GM15510 (cell line): Measurements from ENCODE around the gene TDP1.

Experiments used
- POLR2A ChIP-seq: IDR thresholded peaks from 3 replicates; pipeline ENCODE4 v1.6.1; 2011; ENCODE audit warnings: borderline replicate concordance; ENCODE audit not compliant: insufficient read length; ENCODE audit errors: extremely low read depth

Gene TDP1

DNA sequence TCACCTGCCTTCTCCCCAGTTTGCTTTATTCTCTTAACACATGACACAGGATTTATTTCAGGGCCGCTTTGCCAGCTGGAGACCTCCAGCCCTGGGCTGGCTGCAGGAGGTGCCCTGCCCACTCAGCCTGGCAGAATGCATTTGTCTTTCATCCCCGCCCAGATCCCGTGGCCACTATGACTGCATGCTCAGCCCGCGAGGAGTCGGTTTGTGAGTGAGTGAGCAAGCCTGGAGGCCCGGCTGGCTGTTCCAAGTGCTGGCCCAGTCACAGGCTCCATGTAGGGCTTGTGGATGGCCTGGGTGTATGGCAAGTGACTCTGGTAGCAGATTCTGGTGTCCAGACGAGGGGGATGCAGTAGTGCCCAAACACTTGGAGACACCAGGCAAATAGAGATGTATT, 2.1 kb downstream of the TDP1 start:
- TF ChIP-seq POLR2A, result no peak

GRCh38 chr14:89958966-89959365, 3.2 kb downstream of the TDP1 start:
- no peak for TF ChIP-seq POLR2A

- TF ChIP-seq POLR2A, result no peak
Measured at GRCh38 chr14:89959853-89960445, 4.2 kb downstream of the TDP1 start.

DNA sequence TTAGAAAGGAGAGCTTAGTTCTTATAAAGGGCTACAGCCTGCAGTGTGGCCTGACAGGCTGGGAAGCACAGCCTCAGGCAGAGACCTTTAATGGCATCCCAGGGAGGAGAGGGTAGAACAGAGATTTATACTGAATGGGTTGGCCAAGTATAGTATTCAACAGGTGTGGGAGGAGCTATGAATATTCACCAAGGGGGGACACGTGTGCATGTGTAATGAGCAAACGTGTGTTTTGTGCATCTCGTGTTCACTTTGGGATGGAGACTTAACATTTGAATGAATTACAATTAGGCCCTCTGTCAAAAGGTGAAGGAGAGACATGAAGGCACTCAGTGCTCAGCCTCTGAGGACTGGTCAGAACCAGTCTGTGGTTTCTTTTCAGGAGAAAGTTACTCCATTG, 5.2 kb downstream of the TDP1 start:
- no peak for TF ChIP-seq POLR2A

DNA sequence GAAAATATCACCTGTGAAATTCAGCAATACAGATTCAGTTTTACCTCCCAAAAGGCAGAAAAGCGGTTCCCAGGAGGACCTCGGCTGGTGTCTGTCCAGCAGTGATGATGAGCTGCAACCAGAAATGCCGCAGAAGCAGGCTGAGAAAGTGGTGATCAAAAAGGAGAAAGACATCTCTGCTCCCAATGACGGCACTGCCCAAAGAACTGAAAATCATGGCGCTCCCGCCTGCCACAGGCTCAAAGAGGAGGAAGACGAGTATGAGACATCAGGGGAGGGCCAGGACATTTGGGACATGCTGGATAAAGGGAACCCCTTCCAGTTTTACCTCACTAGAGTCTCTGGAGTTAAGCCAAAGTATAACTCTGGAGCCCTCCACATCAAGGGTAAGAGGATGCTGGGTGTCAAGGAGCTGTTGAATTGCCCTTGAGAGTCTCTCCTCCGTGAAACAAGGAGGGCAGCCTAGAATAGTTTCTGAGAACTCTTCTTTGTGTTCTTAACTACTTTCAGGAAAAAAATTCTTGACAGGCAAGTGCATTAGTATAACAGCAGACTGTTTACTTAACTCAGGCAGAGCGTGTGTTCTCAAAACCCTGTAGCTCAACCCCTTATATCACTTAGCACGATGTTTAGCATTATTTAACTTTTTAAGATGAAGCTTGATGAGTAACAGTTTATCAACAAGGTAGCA, 7.7 kb downstream of the TDP1 start:
- no peak for TF ChIP-seq POLR2A

DNA sequence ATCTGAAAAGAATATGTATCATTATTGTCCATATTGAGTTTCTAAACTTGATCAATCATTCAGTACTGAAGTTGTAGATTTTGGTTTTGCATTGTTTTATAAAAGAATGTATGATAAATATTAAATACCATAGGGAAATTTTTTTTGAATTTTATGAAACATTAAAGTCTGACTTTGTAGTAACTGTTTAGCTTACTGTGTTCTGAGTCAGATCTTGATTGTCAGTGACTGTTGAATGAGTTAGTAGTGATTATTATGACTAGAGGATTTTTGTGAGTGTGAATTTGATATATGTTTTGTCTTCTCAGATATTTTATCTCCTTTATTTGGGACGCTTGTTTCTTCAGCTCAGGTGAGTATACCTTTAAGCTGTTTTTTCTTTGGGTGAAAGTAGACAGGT, 10.1 kb downstream of the TDP1 start:
- TF ChIP-seq POLR2A, result no peak

DNA sequence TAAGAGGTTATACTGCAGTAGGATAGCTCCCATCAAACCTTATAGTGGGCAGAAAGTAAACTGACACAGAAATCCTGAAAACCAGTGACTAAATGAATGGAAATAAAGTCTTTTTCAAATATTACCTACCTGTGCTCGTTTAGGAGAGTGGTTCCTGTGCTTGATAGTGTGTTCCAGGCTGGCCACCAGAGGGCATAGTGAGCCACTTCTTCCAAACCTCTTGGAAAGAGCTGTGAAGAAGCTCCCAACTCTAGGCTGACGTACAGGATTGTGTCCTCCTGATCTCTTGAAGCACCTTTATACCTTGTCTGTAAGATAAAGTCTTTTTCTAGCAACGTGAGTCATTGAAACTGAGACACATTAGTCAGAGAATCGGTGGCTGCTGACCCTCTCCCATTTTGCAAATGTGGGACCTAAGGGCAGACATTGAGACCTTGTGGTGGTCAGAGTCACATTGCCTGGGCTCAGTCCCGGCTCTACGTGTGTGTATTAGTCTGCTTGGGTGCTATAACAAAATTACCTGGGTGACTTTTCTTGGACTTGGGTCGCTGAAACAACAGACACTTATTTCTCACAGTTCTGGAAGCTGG, 17.6 kb downstream of the TDP1 start:
- TF ChIP-seq POLR2A, result no peak

GRCh38 chr14:89977668-89978067, 21.9 kb downstream of the TDP1 start:
- no peak for TF ChIP-seq POLR2A

GRCh38 chr14:89978656-89979055, 22.9 kb downstream of the TDP1 start:
- TF ChIP-seq POLR2A, result no peak

DNA sequence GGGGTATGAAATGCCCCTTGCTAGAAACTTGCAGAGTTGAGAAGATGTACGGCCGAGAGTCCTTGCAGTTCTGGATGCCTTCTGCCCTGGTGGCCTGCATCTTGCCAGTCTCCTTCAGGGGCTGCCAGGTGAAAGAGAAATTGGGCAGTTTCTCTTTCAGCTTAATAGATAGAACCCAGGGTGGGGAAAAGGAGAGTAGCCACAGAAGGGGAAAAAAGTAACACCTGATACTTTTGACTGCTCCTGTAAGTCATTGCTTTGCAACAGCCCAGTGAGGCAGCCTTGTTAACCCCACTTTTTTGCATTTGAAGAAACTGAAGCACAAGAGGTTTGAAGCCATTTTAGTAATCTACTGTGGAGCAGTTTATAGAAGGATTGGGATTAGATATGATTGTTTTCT, 27.6 kb downstream of the TDP1 start:
- no peak for TF ChIP-seq POLR2A

DNA sequence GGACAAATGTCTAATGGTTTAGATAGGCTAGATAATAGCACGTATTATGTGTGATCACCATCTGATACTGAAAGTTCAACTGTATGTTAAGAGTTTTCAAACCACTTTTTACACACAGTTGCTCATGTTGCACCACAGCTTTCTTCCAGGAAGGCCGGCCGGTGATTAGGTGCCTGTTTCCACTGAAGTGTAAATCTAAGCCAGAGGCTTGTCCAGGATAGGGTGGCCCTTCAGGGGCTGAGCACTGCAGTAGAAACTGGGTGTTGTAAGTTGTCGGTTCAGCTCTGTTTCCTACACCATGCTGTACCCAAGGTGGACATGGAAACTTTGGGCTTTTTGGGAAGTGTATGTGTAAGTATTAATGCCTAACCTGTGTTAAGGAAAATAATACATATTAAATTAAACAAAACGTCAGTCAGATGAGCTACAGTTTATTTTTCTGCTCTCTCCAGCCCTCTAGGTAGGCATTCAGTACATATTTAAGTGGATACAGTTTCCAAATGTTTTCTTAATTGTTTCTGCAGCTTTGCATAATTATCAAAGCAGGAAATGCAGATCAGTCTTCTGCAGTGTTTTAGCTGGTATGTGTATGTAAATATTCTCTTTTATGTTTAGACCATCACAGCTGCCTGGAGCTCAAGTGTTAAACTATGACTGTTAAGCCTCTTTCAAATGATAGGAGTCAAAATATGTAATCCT, 30.9 kb downstream of the TDP1 start:
- TF ChIP-seq POLR2A, result no peak

DNA sequence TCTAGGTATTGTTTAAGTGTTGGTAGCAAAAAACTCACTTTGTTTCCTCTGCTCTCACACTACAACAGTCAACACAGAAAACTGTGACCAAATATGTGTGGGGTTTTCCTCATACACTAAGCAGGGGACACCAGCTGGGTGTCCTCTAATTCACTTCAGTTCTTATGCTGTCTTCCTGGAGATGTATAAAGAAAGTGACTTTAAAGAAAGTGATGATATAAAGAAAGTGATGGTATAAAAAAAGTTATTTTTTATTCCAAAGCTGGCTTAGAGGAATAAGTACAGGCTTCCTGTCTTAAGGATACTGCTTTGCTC, 31.4 kb downstream of the TDP1 start:
- TF ChIP-seq POLR2A, result no peak

DNA sequence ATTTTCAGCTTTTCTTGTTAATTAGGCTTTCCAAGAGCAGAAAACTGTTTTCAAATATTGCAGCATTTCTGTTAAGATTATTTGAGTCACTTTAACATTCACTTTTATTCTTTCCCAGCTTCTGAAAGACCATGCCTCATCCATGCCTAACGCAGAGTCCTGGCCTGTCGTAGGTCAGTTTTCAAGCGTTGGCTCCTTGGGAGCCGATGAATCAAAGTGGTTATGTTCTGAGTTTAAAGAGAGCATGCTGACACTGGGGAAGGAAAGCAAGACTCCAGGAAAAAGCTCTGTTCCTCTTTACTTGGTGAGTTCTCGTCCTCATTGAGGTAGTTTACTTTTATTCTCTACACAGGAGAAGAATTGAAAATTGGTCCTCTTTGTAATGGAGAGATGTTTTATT, 33.1 kb downstream of the TDP1 start:
- TF ChIP-seq POLR2A, result no peak

DNA sequence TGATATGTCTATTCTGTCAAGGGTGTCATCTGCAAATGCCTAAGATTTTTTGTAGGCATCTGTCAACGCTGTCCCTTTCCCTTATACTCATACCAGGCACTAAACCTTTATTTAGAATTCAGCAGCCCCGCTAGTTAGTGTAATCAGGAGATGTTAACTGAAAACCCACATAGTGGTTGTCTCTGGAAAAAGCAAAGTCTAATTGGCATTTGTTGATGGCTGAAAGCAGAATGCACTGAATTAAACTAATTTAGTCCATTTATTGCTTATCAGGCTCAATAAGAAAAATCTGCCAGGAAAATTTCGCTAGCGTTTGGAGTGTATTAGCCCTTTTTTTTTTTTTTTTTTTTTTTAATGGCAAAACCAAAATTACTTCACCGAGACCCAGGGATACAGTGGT, 34.5 kb downstream of the TDP1 start:
- no peak for TF ChIP-seq POLR2A

- no peak for TF ChIP-seq POLR2A
Measured at GRCh38 chr14:89990623-89991275, 35.0 kb downstream of the TDP1 start.

DNA sequence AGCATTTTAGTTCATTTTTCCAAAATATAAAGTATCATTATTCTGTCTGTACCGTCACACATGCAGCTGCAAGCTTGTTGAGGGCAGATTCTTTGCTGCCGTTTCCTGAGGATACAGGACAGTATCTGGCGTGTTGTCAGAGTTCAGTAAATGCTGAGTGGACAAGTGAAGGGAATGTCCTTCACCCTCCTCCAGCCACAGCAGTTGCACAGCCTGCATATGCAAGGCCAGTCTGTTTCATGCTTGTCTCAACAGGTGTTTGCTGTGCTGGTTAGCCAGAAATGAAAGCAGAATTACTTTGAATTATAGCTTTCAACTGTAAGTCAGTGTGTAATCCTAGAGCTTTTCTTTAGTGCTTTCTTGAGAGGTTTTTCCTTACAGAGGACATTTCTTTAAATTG, 36.5 kb downstream of the TDP1 start:
- TF ChIP-seq POLR2A, result no peak

DNA sequence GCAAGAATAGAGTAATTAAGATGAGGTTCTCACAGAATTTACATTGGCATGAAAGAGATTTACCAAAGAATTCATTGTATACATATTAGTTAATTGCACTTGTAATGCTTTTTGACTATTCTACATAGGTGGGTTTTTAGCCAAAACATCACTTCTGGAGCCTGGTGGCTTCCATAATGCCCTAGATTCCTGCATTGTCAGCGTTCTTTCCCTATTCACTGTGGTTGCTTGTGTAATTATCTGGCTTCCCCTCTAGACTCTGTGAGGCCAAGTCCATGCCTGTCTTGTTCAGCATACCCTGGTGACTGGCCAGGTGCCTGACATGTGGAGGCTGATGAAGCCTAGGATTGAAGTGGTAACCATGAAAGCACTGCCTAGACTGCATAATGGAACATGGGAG, 41.2 kb downstream of the TDP1 start:
- TF ChIP-seq POLR2A, result no peak

DNA sequence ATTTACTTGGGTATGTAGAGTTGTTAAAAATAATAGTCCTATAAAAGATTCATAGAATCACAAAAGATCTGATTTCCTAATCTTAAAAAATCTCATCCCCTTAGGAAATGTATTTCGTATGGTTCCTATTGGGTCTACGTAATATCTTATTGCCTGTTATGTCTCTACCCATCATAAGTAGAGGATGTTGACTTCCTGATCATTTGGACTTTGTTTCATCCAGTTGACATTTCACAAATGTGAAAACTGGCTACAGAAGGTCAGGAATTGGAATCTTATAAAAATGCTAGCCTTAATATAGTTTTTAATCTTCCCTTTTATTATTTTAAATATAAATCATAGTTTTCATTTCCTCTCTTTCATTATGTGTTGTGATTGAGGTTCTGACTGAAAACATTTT, 45.2 kb downstream of the TDP1 start:
- TF ChIP-seq POLR2A, result no peak
